HepG2 (cell line): ENCODE results near the gene TLK1. TPM values are rescaled to one million over a fixed set of nuclear protein-coding genes. Genes with fewer than 3 reads are reported as not detected.
A peak's percentile ranks its signal among the peaks of the same experiment; 100 is the strongest.

Experiments used
- AFF4 ChIP-seq: sonication (generic); formaldehyde crosslinking; IDR thresholded peaks from 2 replicates; pipeline ENCODE4 v1.4.0; 2020; ENCODE audit warnings: missing genetic modification reagents
- ARHGAP35 ChIP-seq: sonication (generic); formaldehyde crosslinking; IDR thresholded peaks from 2 replicates; pipeline ENCODE4 v1.9.0; 2022; ENCODE audit warnings: mild to moderate bottlenecking, inconsistent platforms, moderate library complexity, missing genetic modification reagents, borderline replicate concordance
- CBX5 ChIP-seq: sonication (generic); formaldehyde crosslinking; IDR thresholded peaks from 2 replicates; pipeline ENCODE4 v1.4.0; 2020; ENCODE audit warnings: missing genetic modification reagents, borderline replicate concordance
- ERF ChIP-seq: IDR thresholded peaks from 2 replicates; pipeline ENCODE4 v1.6.1; 2018; ENCODE audit warnings: missing biosample characterization, missing genetic modification reagents
- FOSL1 ChIP-seq: sonication (generic); formaldehyde crosslinking; IDR thresholded peaks from 2 replicates; pipeline ENCODE4 v1.9.0; 2021; ENCODE audit warnings: missing genetic modification reagents, borderline replicate concordance
- FOXM1 ChIP-seq: sonication (generic); formaldehyde crosslinking; IDR thresholded peaks from 2 replicates; pipeline ENCODE4 v1.5.0; 2020; ENCODE audit warnings: missing genetic modification reagents
- NFKBIZ ChIP-seq: IDR thresholded peaks from 2 replicates; pipeline ENCODE4 v1.6.1; 2018; ENCODE audit warnings: missing genetic modification reagents, missing compliant biosample characterization
- POLR2A ChIP-seq, 2 experiments: IDR thresholded peaks; 2 replicates each; pipeline ENCODE4 v1.6.1; 2011; ENCODE audit warnings: low read depth in 2 of 2, low read length in 2 of 2, mild to moderate bottlenecking in 1 of 2, moderate library complexity in 1 of 2; ENCODE audit not compliant: insufficient read depth in 1 of 2
- TMF1 ChIP-seq: sonication (generic); formaldehyde crosslinking; IDR thresholded peaks from 2 replicates; pipeline ENCODE4 v1.8.1; 2022; ENCODE audit warnings: low read depth, missing genetic modification reagents
- ZMYM2 ChIP-seq: sonication (generic); formaldehyde crosslinking; IDR thresholded peaks from 2 replicates; pipeline ENCODE4 v1.8.0; 2022; ENCODE audit warnings: mild to moderate bottlenecking, missing genetic modification reagents
- ZNF20 ChIP-seq: sonication (generic); formaldehyde crosslinking; IDR thresholded peaks from 2 replicates; pipeline ENCODE4 v1.4.0; 2020; ENCODE audit warnings: mild to moderate bottlenecking, moderate library complexity, missing genetic modification reagents
- ZNF205 ChIP-seq: IDR thresholded peaks from 2 replicates; pipeline ENCODE4 v1.6.1; 2018; ENCODE audit warnings: missing biosample characterization, missing genetic modification reagents
- ZNF563 ChIP-seq: sonication (generic); formaldehyde crosslinking; IDR thresholded peaks from 2 replicates; pipeline ENCODE4 v1.8.0; 2022; ENCODE audit warnings: mild to moderate bottlenecking, moderate library complexity, missing genetic modification reagents
- polyA plus RNA-seq, 8 experiments: library from polyadenylated mRNA; depleted of rRNA in 3 of 8; stranded (reverse) in 7 of 8; unstranded in 1 of 8; fragments of >200 nt; fragmentation: Illumina TruSeq in 4 of 8; extraction: Trizol in 4 of 8; gene quantifications; 2 replicates each; pipeline versions ENCODE4 v1.2.1 to v1.2.3, GENCODE V29; 2011 to 2016; ENCODE audit warnings: low read depth in 4 of 8, missing spikeins in 1 of 8, mixed read lengths in 1 of 8; ENCODE audit not compliant: insufficient read depth in 1 of 8
- total RNA-seq, 5 experiments: library from RNA; depleted of rRNA; stranded (reverse); fragments of >200 nt; fragmentation: Illumina TruSeq; extraction: Trizol; gene quantifications; 2 replicates each; pipeline ENCODE4 v1.2.3, GENCODE V29; 2016; ENCODE audit warnings: low read depth in 1 of 5
- TF ChIP-seq, protein P1 (sequence below): IDR thresholded peaks from 2 replicates; pipeline ENCODE4 v1.6.1; 2016; ENCODE audit warnings: low read depth
- TF ChIP-seq, protein P2 (sequence below): sonication (generic); formaldehyde crosslinking; IDR thresholded peaks from 2 replicates; pipeline ENCODE4 v1.4.0; 2020; ENCODE audit warnings: missing genetic modification reagents
- TF ChIP-seq, protein P3 (sequence below): IDR thresholded peaks from 2 replicates; pipeline ENCODE4 v1.4.0; 2020; ENCODE audit warnings: mild to moderate bottlenecking, missing genetic modification reagents

Gene TLK1
- total and polyA plus RNA-seq, 2 of the 13 experiments (the other 11 are each of a cell fraction or from before 2014, with no cell fraction given) = 16.8 to 28.7 TPM

- TF ChIP-seq ERF (peak; percentile 44; the same call in 1 of the 2 replicates), POLR2A (IDR thresholded peaks at IDR 0.05; ENCODE audit: insufficient read depth in 1 of 2, low read depth in 2 of 2, low read length in 2 of 2) (peak; percentile 77 to 88), AFF4 (0 out of 2 replicates have a peak, but pooled peaks have one; percentile 20), TMF1 (CRISPR knock-in tag) (peak; percentile 8; the same call in 1 of the 2 replicates), ARHGAP35 (CRISPR knock-in tag) (0 out of 2 replicates have a peak, but pooled peaks have one; percentile 59), NFKBIZ (peak; percentile 22; the same call in 1 of the 2 replicates), ZNF20 (CRISPR knock-in tag) (no peak), CBX5 (0 out of 2 replicates have a peak, but pooled peaks have one; percentile 11), ZNF205 (CRISPR knock-in tag) (peak; percentile 55; the same call in 1 of the 2 replicates), FOXM1 (CRISPR knock-in tag) (no peak), ZMYM2 (CRISPR knock-in tag) (peak; percentile 53; the same call in 1 of the 2 replicates), FOSL1 (no peak), ZNF563 (CRISPR knock-in tag) (peak; percentile 35; the same call in 1 of the 2 replicates)
- TF ChIP-seq, protein P1, sequence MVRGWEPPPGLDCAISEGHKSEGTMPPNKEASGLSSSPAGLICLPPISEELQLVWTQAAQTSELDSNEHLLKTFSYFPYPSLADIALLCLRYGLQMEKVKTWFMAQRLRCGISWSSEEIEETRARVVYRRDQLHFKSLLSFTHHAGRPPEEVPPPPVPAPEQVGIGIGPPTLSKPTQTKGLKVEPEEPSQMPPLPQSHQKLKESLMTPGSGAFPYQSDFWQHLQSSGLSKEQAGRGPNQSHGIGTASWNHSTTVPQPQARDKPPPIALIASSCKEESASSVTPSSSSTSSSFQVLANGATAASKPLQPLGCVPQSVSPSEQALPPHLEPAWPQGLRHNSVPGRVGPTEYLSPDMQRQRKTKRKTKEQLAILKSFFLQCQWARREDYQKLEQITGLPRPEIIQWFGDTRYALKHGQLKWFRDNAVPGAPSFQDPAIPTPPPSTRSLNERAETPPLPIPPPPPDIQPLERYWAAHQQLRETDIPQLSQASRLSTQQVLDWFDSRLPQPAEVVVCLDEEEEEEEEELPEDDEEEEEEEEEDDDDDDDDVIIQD (CRISPR knock-in tag) = no peak
- TF ChIP-seq, protein P2, sequence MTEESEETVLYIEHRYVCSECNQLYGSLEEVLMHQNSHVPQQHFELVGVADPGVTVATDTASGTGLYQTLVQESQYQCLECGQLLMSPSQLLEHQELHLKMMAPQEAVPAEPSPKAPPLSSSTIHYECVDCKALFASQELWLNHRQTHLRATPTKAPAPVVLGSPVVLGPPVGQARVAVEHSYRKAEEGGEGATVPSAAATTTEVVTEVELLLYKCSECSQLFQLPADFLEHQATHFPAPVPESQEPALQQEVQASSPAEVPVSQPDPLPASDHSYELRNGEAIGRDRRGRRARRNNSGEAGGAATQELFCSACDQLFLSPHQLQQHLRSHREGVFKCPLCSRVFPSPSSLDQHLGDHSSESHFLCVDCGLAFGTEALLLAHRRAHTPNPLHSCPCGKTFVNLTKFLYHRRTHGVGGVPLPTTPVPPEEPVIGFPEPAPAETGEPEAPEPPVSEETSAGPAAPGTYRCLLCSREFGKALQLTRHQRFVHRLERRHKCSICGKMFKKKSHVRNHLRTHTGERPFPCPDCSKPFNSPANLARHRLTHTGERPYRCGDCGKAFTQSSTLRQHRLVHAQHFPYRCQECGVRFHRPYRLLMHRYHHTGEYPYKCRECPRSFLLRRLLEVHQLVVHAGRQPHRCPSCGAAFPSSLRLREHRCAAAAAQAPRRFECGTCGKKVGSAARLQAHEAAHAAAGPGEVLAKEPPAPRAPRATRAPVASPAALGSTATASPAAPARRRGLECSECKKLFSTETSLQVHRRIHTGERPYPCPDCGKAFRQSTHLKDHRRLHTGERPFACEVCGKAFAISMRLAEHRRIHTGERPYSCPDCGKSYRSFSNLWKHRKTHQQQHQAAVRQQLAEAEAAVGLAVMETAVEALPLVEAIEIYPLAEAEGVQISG (CRISPR knock-in tag) = no peak
- TF ChIP-seq, protein P3, sequence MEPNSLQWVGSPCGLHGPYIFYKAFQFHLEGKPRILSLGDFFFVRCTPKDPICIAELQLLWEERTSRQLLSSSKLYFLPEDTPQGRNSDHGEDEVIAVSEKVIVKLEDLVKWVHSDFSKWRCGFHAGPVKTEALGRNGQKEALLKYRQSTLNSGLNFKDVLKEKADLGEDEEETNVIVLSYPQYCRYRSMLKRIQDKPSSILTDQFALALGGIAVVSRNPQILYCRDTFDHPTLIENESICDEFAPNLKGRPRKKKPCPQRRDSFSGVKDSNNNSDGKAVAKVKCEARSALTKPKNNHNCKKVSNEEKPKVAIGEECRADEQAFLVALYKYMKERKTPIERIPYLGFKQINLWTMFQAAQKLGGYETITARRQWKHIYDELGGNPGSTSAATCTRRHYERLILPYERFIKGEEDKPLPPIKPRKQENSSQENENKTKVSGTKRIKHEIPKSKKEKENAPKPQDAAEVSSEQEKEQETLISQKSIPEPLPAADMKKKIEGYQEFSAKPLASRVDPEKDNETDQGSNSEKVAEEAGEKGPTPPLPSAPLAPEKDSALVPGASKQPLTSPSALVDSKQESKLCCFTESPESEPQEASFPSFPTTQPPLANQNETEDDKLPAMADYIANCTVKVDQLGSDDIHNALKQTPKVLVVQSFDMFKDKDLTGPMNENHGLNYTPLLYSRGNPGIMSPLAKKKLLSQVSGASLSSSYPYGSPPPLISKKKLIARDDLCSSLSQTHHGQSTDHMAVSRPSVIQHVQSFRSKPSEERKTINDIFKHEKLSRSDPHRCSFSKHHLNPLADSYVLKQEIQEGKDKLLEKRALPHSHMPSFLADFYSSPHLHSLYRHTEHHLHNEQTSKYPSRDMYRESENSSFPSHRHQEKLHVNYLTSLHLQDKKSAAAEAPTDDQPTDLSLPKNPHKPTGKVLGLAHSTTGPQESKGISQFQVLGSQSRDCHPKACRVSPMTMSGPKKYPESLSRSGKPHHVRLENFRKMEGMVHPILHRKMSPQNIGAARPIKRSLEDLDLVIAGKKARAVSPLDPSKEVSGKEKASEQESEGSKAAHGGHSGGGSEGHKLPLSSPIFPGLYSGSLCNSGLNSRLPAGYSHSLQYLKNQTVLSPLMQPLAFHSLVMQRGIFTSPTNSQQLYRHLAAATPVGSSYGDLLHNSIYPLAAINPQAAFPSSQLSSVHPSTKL (CRISPR knock-in tag) = peak; percentile 52
Observed at GRCh38 chr2:171159372-171160118, 1.1 kb downstream of the TLK1 start (continued).
